Uterus (tissue), 2 donors: ENCODE measurements around the gene FAM53B.

Source experiments
- CTCF ChIP-seq, 4 experiments: fragments of 200-600 bp in 2 of 4; fragments of 450-650 bp in 2 of 4; sonication (generic) in 2 of 4; IDR thresholded peaks; one replicate each; pipeline ENCODE4 v1.5.1; 2016 to 2019; ENCODE audit warnings: antibody characterized with exemption in 4 of 4, mild to moderate bottlenecking in 2 of 4, moderate library complexity in 1 of 4
- POLR2A ChIP-seq, 2 donors: fragments of 450-650 bp; IDR thresholded peaks; one replicate each; pipeline ENCODE4 v1.6.1; 2016; ENCODE audit warnings: antibody characterized with exemption in 2 of 2, mild to moderate bottlenecking in 1 of 2, moderate library complexity in 1 of 2

DNA sequence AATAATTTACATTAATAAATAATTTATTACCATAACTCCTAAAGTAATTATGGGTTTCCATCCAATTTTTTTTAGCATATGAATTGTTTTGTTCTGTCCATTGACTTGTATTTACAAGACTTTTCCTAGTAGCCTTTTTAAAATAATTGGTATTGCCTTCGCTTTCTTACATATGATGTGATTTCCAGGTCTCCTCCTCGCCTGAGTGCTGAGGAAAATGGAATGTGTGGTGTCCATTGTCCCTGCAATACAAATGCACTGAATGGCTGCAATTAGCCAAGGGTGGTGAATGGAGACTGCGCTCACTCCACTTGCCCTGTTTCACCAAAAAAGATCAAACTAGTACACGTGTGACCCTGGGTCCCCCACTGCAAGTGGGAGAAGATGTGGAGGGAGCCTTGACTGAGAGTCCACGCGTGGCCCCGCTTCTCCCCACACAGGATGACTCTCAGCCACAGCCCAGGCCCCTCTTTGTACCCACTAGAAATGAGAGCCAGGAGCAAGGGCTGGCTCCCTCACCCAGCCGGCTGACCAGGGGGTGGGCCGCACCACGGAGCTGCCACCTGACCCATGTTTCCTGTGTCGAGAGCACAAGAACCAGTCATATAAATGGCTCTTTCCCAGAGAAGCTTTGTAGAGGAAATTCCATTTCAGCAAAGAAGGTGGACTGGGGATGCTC lies 52.6 kb downstream of the FAM53B start:
- TF ChIP-seq CTCF (IDR thresholded peaks at IDR 0.05): no peak
- TF ChIP-seq POLR2A (IDR thresholded peaks at IDR 0.05): no peak
